Measurements from ENCODE around the gene ELL3. TPM values are rescaled to one million over a fixed set of nuclear protein-coding genes. Genes with fewer than 3 reads are reported as not detected.
A peak's percentile ranks its signal among the peaks of the same experiment; 100 is the strongest.

The ELL3 gene
- total RNA-seq, 1 donor from 2014 or later = 1.3 TPM

DNA sequence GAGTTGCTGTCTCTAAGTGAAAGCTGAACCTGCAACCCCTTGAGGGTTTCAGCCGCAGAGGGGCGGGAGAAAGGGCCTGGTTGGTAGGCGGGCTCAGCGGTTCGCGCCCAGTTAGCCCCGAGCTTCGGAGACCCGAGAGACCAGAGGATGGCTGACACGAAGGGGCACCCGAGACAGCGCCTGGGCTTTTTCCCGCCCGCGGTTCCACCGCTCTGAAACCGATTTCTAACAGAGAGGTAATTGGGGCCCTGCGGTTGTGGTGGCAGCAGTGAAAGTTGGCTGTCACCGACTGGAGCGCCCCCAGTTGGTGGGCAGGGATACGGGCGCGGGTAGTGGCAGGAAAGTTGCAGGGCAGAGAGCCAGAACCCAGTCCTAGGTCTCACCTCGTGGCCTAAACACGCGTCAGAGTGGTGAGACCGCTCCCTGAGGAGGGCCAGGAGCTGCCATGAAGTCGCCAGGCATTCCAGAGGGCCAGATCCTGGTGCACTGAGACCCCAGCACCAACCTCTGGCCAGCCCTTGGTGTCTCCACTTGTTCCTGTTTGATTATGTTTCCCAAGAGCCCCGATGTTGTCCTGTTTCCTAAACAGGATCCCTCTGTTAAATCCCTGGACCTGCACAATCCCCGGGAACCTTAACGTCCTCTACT, 625 bp upstream of the ELL3 start:
- peaks cover 3% of the 10 kb centered on the region for H3K36me3 Mint-ChIP-seq (ENCODE audit: low read depth)
- H3K4me3 Mint-ChIP-seq = peak overlapping the region; percentile 89
- DNase-seq (ENCODE audit: low read depth, low spot score) = peak; percentile 63
- H3K27ac Mint-ChIP-seq (ENCODE audit: unreplicated experiment) = peak overlapping the region; percentile 50
- H3K27me3 Mint-ChIP-seq (ENCODE audit: low read depth) = peaks cover 23% of the 10 kb centered on the region
- TF ChIP-seq, protein P1, sequence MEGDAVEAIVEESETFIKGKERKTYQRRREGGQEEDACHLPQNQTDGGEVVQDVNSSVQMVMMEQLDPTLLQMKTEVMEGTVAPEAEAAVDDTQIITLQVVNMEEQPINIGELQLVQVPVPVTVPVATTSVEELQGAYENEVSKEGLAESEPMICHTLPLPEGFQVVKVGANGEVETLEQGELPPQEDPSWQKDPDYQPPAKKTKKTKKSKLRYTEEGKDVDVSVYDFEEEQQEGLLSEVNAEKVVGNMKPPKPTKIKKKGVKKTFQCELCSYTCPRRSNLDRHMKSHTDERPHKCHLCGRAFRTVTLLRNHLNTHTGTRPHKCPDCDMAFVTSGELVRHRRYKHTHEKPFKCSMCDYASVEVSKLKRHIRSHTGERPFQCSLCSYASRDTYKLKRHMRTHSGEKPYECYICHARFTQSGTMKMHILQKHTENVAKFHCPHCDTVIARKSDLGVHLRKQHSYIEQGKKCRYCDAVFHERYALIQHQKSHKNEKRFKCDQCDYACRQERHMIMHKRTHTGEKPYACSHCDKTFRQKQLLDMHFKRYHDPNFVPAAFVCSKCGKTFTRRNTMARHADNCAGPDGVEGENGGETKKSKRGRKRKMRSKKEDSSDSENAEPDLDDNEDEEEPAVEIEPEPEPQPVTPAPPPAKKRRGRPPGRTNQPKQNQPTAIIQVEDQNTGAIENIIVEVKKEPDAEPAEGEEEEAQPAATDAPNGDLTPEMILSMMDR (conservative IDR thresholded peaks at IDR 0.05) = peak; percentile 79
- no peaks in the 10 kb centered on the region for H3K9me3 Mint-ChIP-seq
- H3K4me1 Mint-ChIP-seq = peaks cover 8% of the 10 kb centered on the region

- Mint-ChIP-seq H3K36me3 (ENCODE audit: low read depth) (peaks cover 6% of the 10 kb centered on the region), H3K9me3 (no peaks in the 10 kb centered on the region), H3K27me3 (ENCODE audit: low read depth) (peaks cover 23% of the 10 kb centered on the region), H3K4me1 (peaks cover 8% of the 10 kb centered on the region), H3K27ac (ENCODE audit: unreplicated experiment) (no peak overlapping the region), H3K4me3 (peak overlapping the region; percentile 77)
- TF ChIP-seq, protein P1 (conservative IDR thresholded peaks at IDR 0.05) = no peak
- peak; percentile 25 for DNase-seq (ENCODE audit: low read depth, low spot score)
Measured at GRCh38 chr15:43776101-43776717, 557 bp downstream of the ELL3 start.

DNA sequence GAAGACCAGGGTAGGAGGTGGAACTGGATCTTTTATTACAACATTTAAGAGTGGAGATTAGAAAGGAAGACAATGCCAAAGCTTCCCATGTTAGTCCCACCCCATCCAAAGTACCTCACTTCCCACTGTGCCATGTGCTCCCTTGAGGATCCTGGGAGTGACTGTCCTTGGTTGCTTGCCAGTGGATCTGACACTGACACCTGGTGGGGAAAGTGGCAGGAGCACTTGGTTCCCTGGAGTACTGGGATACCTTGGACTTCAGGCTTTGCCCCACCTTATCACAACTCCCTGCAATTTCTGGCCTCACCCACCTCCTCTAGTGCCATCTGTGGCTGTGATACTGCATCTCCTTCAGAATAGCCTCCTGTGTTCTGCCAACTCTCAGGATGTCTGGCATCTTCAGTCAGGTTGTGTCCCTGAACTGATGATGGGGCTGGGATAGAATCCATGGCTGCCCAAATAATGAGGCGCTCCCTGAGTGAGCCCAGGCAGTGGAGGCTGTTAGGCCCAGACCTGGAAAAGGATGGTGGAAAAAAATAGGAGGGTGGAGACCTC, 1.3 kb downstream of the ELL3 start:
- Mint-ChIP-seq H3K27me3 (ENCODE audit: low read depth) (peaks cover 22% of the 10 kb centered on the region), H3K9me3 (no peaks in the 10 kb centered on the region), H3K4me3 (peak overlapping the region; percentile 77), H3K4me1 (peaks cover 8% of the 10 kb centered on the region), H3K27ac (ENCODE audit: unreplicated experiment) (no peak overlapping the region), H3K36me3 (ENCODE audit: low read depth) (peaks cover 10% of the 10 kb centered on the region)
- TF ChIP-seq, protein P1 (conservative IDR thresholded peaks at IDR 0.05) = peak; percentile 53
- peak; percentile 14 for DNase-seq (ENCODE audit: low read depth, low spot score)

DNA sequence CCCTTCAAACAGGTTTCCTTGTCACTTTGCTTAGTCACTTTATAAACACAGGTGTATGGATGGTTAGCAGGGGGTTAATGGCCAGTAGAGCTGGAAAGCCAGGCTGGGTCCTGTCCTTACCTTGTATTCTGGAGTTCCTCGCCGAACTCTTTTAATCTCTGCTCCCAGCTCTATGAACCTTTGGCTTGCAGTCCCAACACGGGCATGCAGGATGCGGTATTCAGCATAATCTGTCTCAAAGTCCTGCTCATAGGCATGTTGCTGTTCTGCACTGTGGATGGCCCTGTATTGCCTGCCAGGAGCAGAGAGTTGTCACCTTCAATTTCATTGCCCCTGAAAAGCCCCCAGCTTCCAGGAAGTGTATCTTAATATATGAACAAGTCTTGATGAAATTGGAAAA, 2.7 kb downstream of the ELL3 start:
- H3K9me3 Mint-ChIP-seq = no peaks in the 10 kb centered on the region
- peaks cover 19% of the 10 kb centered on the region for H3K27me3 Mint-ChIP-seq (ENCODE audit: low read depth)
- H3K36me3 Mint-ChIP-seq (ENCODE audit: low read depth) = peaks cover 21% of the 10 kb centered on the region
- no peak for DNase-seq (ENCODE audit: low read depth, low spot score)
- H3K4me3 Mint-ChIP-seq = peak overlapping the region; percentile 45
- TF ChIP-seq, protein P1 (conservative IDR thresholded peaks at IDR 0.05) = no peak
- no peak overlapping the region for H3K27ac Mint-ChIP-seq (ENCODE audit: unreplicated experiment)
- peaks cover 8% of the 10 kb centered on the region for H3K4me1 Mint-ChIP-seq

DNA sequence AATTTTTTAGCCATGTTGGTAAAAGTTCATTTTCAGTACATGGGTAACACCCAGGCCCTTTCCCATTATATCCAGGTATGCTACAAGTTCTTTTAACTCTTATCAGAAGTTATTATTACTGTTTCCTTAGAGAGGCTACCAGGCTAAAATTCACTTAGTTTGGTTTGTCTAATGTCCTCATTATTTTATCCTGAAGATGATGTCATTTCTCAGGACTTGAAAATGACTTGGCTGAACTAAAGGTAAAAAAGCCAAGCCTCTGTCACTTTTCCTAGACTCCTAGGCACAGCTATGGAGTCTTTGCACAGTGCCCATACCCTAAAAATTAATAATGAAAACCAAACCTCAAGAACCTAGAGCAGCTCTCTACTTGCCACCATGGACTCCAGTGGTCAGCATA, 4.1 kb downstream of the ELL3 start:
- H3K27me3 Mint-ChIP-seq (ENCODE audit: low read depth) = peaks cover 19% of the 10 kb centered on the region
- peaks cover 25% of the 10 kb centered on the region for H3K36me3 Mint-ChIP-seq (ENCODE audit: low read depth)
- H3K4me1 Mint-ChIP-seq = peaks cover 7% of the 10 kb centered on the region
- H3K4me3 Mint-ChIP-seq = no peak overlapping the region
- H3K27ac Mint-ChIP-seq (ENCODE audit: unreplicated experiment) = no peak overlapping the region
- DNase-seq (ENCODE audit: low read depth, low spot score) = no peak
- TF ChIP-seq, protein P1 (conservative IDR thresholded peaks at IDR 0.05) = no peak
- no peaks in the 10 kb centered on the region for H3K9me3 Mint-ChIP-seq
